AG10803 (cell line): Measurements from ENCODE around the gene AIFM2.

Source experiments
- DNase-seq: peaks from one replicate; pipeline ENCODE4 v3.0.0; 2010; ENCODE audit warnings: low read depth
- H3K4me3 ChIP-seq: 2 replicates; pipeline ENCODE4 v1.5.1; 2011; ENCODE audit warnings: mild to moderate bottlenecking, low read length, control low read depth
- TF ChIP-seq, protein P1 (sequence below): conservative IDR thresholded peaks from 2 replicates; pipeline ENCODE4 v1.5.1; 2011; ENCODE audit warnings: mild to moderate bottlenecking, low read length, control low read depth, inconsistent platforms

Gene AIFM2

DNA sequence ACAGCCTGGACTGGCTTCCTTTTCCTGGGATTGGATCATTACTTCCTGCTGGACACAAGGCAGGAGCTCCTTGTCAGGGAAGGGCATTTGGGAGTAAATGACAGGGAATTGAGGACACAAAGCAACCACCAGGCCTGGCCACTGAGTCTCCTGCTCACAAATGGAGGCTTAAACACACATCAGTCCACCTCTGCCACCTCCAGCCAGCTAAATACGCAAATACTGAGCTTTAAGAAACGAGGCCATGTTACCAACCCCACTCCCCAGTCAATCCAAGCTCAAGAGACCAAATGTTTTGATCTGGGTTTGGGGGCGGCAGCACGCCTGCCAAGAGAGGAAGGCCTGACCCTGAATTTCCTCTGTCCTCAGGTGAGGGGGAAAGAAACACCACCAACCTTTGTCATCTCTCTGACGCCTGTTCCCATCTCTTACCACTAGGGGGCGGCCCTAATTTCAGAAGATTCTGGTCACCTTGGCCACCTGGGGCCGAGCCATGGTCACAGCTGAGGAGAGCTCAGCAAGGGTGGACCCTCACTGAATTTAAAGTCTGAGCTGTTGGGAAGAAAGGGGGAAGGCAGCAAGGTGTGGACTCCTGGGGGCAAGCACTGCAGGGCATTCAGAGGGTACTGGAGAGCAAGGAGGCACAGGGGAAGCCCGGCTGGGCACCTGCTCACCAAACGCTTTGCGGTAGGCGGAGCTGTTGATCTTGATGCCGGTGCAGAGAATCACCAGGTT is 16.5 kb downstream of the AIFM2 start:
- DNase-seq, result peak; percentile 15
- no peak overlapping the region for H3K4me3 ChIP-seq
- TF ChIP-seq, protein P1, sequence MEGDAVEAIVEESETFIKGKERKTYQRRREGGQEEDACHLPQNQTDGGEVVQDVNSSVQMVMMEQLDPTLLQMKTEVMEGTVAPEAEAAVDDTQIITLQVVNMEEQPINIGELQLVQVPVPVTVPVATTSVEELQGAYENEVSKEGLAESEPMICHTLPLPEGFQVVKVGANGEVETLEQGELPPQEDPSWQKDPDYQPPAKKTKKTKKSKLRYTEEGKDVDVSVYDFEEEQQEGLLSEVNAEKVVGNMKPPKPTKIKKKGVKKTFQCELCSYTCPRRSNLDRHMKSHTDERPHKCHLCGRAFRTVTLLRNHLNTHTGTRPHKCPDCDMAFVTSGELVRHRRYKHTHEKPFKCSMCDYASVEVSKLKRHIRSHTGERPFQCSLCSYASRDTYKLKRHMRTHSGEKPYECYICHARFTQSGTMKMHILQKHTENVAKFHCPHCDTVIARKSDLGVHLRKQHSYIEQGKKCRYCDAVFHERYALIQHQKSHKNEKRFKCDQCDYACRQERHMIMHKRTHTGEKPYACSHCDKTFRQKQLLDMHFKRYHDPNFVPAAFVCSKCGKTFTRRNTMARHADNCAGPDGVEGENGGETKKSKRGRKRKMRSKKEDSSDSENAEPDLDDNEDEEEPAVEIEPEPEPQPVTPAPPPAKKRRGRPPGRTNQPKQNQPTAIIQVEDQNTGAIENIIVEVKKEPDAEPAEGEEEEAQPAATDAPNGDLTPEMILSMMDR, result peak; percentile 78

DNA sequence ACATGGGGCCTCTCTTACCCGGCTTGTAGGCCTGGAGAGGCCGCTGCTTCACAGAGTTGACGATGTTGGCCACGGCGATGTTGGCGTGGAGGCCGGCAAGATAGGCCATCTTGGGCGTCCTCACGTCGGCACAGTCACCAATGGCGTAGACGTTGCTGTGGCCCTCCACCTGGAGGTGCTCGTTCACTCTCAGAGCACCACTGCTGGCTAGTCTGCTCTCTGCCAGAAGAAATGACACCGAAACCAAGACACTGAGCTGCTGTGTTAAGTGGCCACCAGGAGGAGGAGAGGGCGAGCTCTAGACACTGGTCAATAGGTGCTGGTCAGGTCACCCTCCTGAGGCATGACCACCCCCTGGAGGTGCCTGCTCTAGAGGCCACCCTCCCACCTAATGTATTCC is 17.7 kb downstream of the AIFM2 start:
- no peak for DNase-seq
- TF ChIP-seq, protein P1, result no peak
- no peak overlapping the region for H3K4me3 ChIP-seq

GRCh38 chr10:70112071-70112470 is 20.6 kb downstream of the AIFM2 start:
- DNase-seq, result no peak
- TF ChIP-seq, protein P1, result no peak
- H3K4me3 ChIP-seq, result no peak overlapping the region

DNA sequence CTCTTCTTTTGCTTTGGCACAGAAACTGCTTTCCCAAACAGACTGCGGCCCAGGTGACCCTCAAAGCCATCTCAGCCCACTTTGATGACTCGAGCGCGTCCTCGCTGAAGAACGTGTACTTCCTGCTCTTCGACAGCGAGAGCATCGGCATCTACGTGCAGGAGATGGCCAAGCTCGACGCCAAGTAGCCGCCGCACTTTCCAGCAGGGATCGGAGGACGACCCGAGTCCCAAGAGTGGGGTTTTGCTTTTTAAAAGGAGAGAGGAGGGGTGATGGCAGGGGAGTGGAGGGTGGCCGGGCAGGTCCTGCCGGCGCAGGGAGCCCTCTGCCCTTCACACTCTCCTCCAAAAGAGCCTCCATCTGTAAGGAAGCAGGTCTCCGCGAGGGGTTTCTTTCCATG is 21.1 kb downstream of the AIFM2 start:
- H3K4me3 ChIP-seq, result no peak overlapping the region
- no peak for DNase-seq
- TF ChIP-seq, protein P1, result no peak

DNA sequence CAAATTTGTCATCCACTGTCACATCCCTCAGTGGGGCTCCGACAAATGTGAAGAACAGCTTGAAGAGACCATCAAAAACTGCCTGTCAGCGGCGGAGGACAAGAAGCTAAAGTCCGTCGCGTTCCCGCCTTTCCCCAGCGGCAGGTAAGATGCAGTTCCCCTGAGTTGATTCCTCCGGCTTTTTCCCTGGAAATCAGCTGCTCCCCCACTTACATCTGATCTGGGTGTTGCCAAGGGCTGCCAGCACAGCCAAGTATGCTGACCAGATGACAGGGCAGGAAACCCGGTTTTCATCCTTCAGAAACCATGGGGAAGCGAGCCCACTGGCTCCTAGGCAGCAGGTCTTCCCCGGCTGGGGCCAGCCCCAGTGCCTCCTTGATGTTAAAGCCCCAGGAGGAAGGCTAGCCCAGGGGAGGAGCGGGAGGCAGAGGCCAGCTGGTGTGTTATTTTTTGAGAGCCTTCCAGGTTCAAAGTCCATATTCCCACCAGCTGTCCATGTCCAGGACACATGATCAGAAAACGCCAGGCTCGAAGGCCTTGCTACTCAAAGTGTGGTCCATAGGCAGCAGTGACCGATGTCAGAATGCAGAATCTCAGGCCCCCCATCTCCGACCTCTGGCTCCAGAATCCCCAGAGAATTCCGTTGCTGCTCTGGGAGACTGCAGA is 23.4 kb downstream of the AIFM2 start:
- H3K4me3 ChIP-seq, result no peak overlapping the region
- TF ChIP-seq, protein P1, result no peak
- no peak for DNase-seq

DNA sequence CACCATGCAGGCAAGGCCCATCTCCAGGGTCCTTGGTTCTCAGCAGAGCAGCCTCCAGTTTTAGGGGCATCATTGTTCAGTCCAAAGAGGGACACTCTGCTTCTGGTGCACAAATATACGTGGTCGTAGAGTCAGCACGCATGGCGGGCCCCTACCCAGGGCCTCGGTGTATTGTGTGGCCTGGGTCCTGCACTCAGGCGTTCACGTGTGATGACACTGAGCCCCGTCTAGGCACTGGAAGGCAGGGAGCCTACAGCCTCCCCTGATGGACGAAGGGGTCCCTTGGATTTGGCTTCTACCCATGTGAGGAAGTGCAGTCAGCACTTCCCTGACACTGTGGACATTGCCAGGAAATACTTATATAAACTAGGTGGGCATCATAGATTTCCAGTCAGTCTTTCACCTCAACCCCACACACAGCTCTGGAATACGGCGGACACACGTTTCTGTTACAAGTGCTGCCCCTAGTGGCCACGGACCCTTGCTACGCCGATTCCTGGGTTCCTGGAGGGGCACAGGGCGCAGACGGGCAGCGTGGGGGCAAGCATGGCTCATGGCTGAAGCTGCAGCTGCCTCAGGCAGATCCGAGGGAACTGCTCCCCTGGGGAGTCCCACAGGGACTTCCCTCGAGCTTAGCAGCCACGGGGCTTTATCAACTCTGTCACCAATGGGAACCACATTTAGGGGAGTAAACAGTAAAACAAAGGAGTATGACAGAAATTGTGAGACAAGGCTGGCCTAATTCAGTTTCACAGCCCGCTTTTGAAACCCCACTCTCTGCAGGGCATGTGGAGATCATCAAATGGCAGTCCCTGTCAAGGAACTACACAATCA is 25.4 kb downstream of the AIFM2 start:
- TF ChIP-seq, protein P1, result peak; percentile 30
- H3K4me3 ChIP-seq, result no peak overlapping the region
- DNase-seq, result no peak
